ENCODE data around the gene CASP8.

DNA sequence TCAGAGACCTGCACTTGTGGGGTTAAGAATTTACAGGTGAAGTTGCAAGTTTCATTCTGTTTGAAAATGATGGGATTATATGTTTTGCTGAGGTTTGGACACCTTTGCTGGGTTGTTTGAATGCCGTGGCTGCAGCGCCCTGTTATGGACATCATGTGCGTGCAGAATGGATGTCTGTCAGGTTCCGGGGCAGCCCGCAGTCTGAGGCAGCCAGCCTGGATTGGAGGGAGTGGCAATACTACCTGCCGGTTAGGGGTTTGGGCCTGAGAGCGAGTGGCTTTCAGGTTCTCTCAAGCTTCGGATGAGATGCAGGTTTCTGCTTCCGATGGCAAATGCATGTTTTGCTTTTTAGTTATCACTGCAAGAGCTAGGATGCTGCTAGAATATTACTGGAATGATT is 1.1 kb downstream of the CASP8 start:
- TF ChIP-seq, protein P1, sequence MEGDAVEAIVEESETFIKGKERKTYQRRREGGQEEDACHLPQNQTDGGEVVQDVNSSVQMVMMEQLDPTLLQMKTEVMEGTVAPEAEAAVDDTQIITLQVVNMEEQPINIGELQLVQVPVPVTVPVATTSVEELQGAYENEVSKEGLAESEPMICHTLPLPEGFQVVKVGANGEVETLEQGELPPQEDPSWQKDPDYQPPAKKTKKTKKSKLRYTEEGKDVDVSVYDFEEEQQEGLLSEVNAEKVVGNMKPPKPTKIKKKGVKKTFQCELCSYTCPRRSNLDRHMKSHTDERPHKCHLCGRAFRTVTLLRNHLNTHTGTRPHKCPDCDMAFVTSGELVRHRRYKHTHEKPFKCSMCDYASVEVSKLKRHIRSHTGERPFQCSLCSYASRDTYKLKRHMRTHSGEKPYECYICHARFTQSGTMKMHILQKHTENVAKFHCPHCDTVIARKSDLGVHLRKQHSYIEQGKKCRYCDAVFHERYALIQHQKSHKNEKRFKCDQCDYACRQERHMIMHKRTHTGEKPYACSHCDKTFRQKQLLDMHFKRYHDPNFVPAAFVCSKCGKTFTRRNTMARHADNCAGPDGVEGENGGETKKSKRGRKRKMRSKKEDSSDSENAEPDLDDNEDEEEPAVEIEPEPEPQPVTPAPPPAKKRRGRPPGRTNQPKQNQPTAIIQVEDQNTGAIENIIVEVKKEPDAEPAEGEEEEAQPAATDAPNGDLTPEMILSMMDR (IDR thresholded peaks at IDR 0.05) = no peak
- TF ChIP-seq POLR2A (IDR thresholded peaks at IDR 0.05) (no peak), POLR2AphosphoS5 (IDR thresholded peaks at IDR 0.05) (no peak)

Measured in sigmoid colon (tissue), 4 donors.